IMR-90 (cell line): ENCODE results near the gene F2. TPM values are rescaled to one million over a fixed set of nuclear protein-coding genes. Genes with fewer than 3 reads are reported as not detected.

Experiments used
- ATAC-seq: fragments of 200-7000 bp; cut with Tn5 transposase; 2 replicates; pipeline ENCODE4 v1.9.1; 2020; ENCODE audit warnings: low read depth, mild to moderate bottlenecking, moderate library complexity
- BruUV-seq: library from RNA; stranded (reverse); fragments of 400-500 nt; replicated peaks from 2 replicates; lab custom pipeline; 2021; lab: Mats Ljungman, UMichigan
- CTCF ChIA-PET: fragments of 300-600 bp; formaldehyde crosslinking; extraction: SDS; loops from one replicate; lab custom pipeline; 2021; ENCODE audit warnings: antibody characterized with exemption; lab: Yijun Ruan, JAX
- POLR2A ChIA-PET: fragments of 300-600 bp; sonication (Branson Sonifier 250); formaldehyde crosslinking; loops from one replicate; lab custom pipeline; 2022; ENCODE audit warnings: antibody characterized with exemption; ENCODE audit not compliant: unreplicated experiment; lab: Charles Lee
- DNase-seq: peaks from one replicate; pipeline ENCODE4 v3.0.0; 2013
- H2AFZ ChIP-seq: replicated peaks from 2 replicates; pipeline ENCODE3; 2013; ENCODE audit warnings: low read length, mild to moderate bottlenecking; ENCODE audit not compliant: poor library complexity
- H2AK5ac ChIP-seq: 2 replicates; pipeline ENCODE4 v1.6.1; 2013; ENCODE audit warnings: low read depth, low read length, inconsistent platforms
- H2AK9ac ChIP-seq: replicated peaks from 2 replicates; pipeline ENCODE3; 2013; ENCODE audit warnings: mild to moderate bottlenecking, low read depth, low read length, moderate library complexity; ENCODE audit not compliant: poor library complexity
- H2BK120ac ChIP-seq: 2 replicates; pipeline ENCODE4 v1.6.1; 2013; ENCODE audit warnings: low read depth, low read length, inconsistent platforms
- H2BK15ac ChIP-seq: 3 replicates; pipeline ENCODE4 v1.6.1; 2013; ENCODE audit warnings: low read depth, low read length, inconsistent platforms
- H2BK20ac ChIP-seq: 2 replicates; pipeline ENCODE4 v1.6.1; 2013; ENCODE audit warnings: low read depth, mild to moderate bottlenecking, inconsistent platforms, low read length, moderate library complexity
- H2BK5ac ChIP-seq: 2 replicates; pipeline ENCODE4 v1.6.1; 2013; ENCODE audit warnings: mild to moderate bottlenecking, low read depth, low read length, inconsistent platforms; ENCODE audit not compliant: poor library complexity, severe bottlenecking
- H3K14ac ChIP-seq: replicated peaks from 2 replicates; pipeline ENCODE4 v1.6.1; 2013; ENCODE audit warnings: low read depth, low read length, inconsistent platforms
- H3K18ac ChIP-seq: 2 replicates; pipeline ENCODE4 v1.6.1; 2013; ENCODE audit warnings: low read depth, low read length, control low read depth
- H3K23ac ChIP-seq: 2 replicates; pipeline ENCODE4 v1.6.1; 2013; ENCODE audit warnings: low read depth, low read length, inconsistent platforms
- H3K27ac ChIP-seq: 2 replicates; pipeline ENCODE4 v1.5.1; 2013; ENCODE audit warnings: mild to moderate bottlenecking, control low read depth, low read length; ENCODE audit not compliant: insufficient read depth
- H3K27me3 ChIP-seq: 2 replicates; pipeline ENCODE4 v1.6.1; 2013; ENCODE audit warnings: low read length; ENCODE audit not compliant: control insufficient read depth, insufficient read depth
- H3K36me3 ChIP-seq: 2 replicates; pipeline ENCODE4 v1.6.1; 2013; ENCODE audit warnings: low read length, mixed read lengths; ENCODE audit not compliant: control insufficient read depth, insufficient read depth
- H3K4ac ChIP-seq: 2 replicates; pipeline ENCODE4 v1.6.1; 2013; ENCODE audit warnings: low read depth, low read length, inconsistent platforms
- H3K4me1 ChIP-seq: 2 replicates; pipeline ENCODE4 v1.6.1; 2013; ENCODE audit warnings: low read length, mixed read lengths; ENCODE audit not compliant: control insufficient read depth, insufficient read depth
- H3K4me2 ChIP-seq: 2 replicates; pipeline ENCODE4 v1.6.1; 2013; ENCODE audit warnings: low read depth, mild to moderate bottlenecking, control low read depth, low read length, moderate library complexity
- H3K4me3 ChIP-seq: 2 replicates; pipeline ENCODE4 v1.5.1; 2013; ENCODE audit warnings: low read depth, mild to moderate bottlenecking, control low read depth, low read length, moderate library complexity; ENCODE audit not compliant: insufficient read depth
- H3K56ac ChIP-seq: 2 replicates; pipeline ENCODE4 v1.6.1; 2013; ENCODE audit warnings: low read length, inconsistent platforms; ENCODE audit not compliant: insufficient read depth; ENCODE audit errors: extremely low read depth
- H3K79me1 ChIP-seq, 2 experiments: 2 replicates each; pipeline ENCODE4 v1.6.1; 2013; ENCODE audit warnings: low read length in 2 of 2, inconsistent platforms in 1 of 2, low read depth in 1 of 2
- H3K9ac ChIP-seq: 2 replicates; pipeline ENCODE4 v1.6.1; 2013; ENCODE audit warnings: low read depth, low read length, control low read depth
- H3K9me1 ChIP-seq: 2 replicates; pipeline ENCODE4 v1.6.1; 2013; ENCODE audit warnings: low read length, inconsistent platforms; ENCODE audit not compliant: insufficient read depth
- H3K9me3 ChIP-seq: 2 replicates; pipeline ENCODE4 v1.6.1; 2013; ENCODE audit warnings: low read length; ENCODE audit not compliant: control insufficient read depth, insufficient read depth
- H4K20me1 ChIP-seq: 2 replicates; pipeline ENCODE4 v1.6.1; 2013; ENCODE audit warnings: low read length, inconsistent platforms; ENCODE audit not compliant: insufficient read depth
- H4K5ac ChIP-seq: 2 replicates; pipeline ENCODE4 v1.6.1; 2013; ENCODE audit warnings: mild to moderate bottlenecking, low read depth, low read length, control low read depth
- H4K8ac ChIP-seq, 2 experiments: 2 replicates each; pipeline ENCODE4 v1.6.1; 2013; ENCODE audit warnings: low read depth in 2 of 2, low read length in 2 of 2, control low read depth in 1 of 2, inconsistent platforms in 1 of 2
- H4K91ac ChIP-seq: 2 replicates; pipeline ENCODE4 v1.6.1; 2013; ENCODE audit warnings: low read depth, low read length, inconsistent platforms; ENCODE audit not compliant: insufficient read depth
- CHD1 ChIP-seq: IDR thresholded peaks from 2 replicates; pipeline ENCODE4 v1.6.1; 2012; ENCODE audit warnings: low read depth, low read length, improper control_type of control experiment
- RCOR1 ChIP-seq: IDR thresholded peaks from 2 replicates; pipeline ENCODE4 v1.6.1; 2012; ENCODE audit warnings: mild to moderate bottlenecking, low read length, improper control_type of control experiment; ENCODE audit not compliant: insufficient replicate concordance
- WGBS, 2 experiments: methylation state at CpG; one replicate each; pipeline versions ENCODE4 v1.1.5 to v1.1.7; 2013; ENCODE audit warnings: missing lambda C conversion rate in 2 of 2; ENCODE audit not compliant: insufficient read length in 1 of 2; ENCODE audit errors: extremely low coverage in 2 of 2; 5-methylcytosine and 5-hydroxymethylcytosine counted together
- dilution Hi-C: fragments of 300-500 bp; cut with HindIII; formaldehyde crosslinking; loops from one replicate; pipeline ENCODE4 v1.14.3; 2018; ENCODE audit warnings: low sequenced_read_pairs; ENCODE audit not compliant: unreplicated experiment
- in situ Hi-C: fragments of 300-500 bp; cut with MboI; formaldehyde crosslinking; loops from 3 replicates; pipeline ENCODE4 v1.14.3; 2019; ENCODE audit warnings: low sequenced_read_pairs, inconsistent platforms, mixed read lengths
- intact Hi-C: fragments of 100-400 bp; cut with micrococcal nuclease; formaldehyde crosslinking; loops from 2 replicates; pipeline ENCODE4 v1.10.0; 2022
- polyA plus RNA-seq, 3 experiments: library from polyadenylated mRNA; depleted of rRNA; stranded (reverse); fragments of >200 nt; gene quantifications; 2 replicates each; pipeline ENCODE4 v1.2.3, GENCODE V29; 2012; ENCODE audit warnings: low replicate concordance in 1 of 3
- total RNA-seq: library from RNA; depleted of rRNA; stranded (reverse); fragments of >200 nt; gene quantifications from 2 replicates; pipeline ENCODE4 v1.2.3, GENCODE V29; 2012
- TF ChIP-seq, protein P1 (sequence below): fragments of 150-350 bp; IDR thresholded peaks from 2 replicates; pipeline ENCODE4 v1.6.1; 2017; ENCODE audit warnings: mild to moderate bottlenecking, antibody characterized with exemption, low read length, low read depth

The F2 gene
- total and polyA plus RNA-seq, 2 of the 4 experiments (the other 2 are of a cell fraction) = not detected

DNA sequence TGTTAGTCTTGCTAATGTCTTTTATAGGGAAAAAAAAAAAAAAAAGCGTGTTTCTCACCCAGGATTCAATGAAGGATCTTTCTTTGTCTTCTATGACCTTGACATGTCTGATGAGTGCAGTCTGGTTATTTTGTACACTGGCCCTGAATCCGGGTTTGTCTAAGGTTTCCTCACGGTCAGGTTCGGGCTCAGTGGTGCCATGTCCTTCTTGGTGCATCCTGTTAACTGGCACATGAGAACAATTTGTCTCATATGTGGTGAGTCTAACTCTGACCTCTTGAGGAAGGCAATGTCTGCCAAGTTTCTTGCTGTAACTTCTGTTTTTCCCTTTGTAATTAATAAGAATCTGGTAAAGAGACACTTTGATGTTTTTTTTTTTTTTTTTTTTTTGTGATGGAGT is 12.5 kb downstream of the F2 start:
- POLR2A ChIA-PET = no interaction called here
- Histone ChIP-seq H2BK15ac (no peak overlapping the region), H4K20me1 (no peaks in the 10 kb centered on the region), H2AFZ (no peak overlapping the region), H3K56ac (no peak overlapping the region), H3K14ac (no peak overlapping the region), H3K4me2 (no peak overlapping the region), H3K27ac (no peak overlapping the region), H3K18ac (no peak overlapping the region), H2BK120ac (no peak overlapping the region), H2BK20ac (no peak overlapping the region), H3K36me3 (no peaks in the 10 kb centered on the region), H4K91ac (no peak overlapping the region), H2AK5ac (no peak overlapping the region), H4K5ac (no peak overlapping the region), H3K9me1 (no peaks in the 10 kb centered on the region), H3K9me3 (no peaks in the 10 kb centered on the region), H2AK9ac (no peak overlapping the region), H3K23ac (no peak overlapping the region), H3K27me3 (no peaks in the 10 kb centered on the region), H3K4ac (no peak overlapping the region), H3K4me1 (no peaks in the 10 kb centered on the region), H4K8ac (no peak overlapping the region), H3K79me1 (no peaks in the 10 kb centered on the region), H3K9ac (no peak overlapping the region), H2BK5ac (no peak overlapping the region), H3K4me3 (no peak overlapping the region)
- intact Hi-C loops (no loop called here), in situ Hi-C loops (no loop called here), dilution Hi-C loops (no loop called here)
- no peak for DNase-seq
- CTCF ChIA-PET = no interaction called here
- TF ChIP-seq CHD1 = no peak
- TF ChIP-seq, protein P1, sequence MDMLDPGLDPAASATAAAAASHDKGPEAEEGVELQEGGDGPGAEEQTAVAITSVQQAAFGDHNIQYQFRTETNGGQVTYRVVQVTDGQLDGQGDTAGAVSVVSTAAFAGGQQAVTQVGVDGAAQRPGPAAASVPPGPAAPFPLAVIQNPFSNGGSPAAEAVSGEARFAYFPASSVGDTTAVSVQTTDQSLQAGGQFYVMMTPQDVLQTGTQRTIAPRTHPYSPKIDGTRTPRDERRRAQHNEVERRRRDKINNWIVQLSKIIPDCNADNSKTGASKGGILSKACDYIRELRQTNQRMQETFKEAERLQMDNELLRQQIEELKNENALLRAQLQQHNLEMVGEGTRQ = no peak
- no peak for TF ChIP-seq RCOR1
- whole genome bisulfite sequencing, 2 experiments = no CpG with 5 or more reads among the region's 4 CpGs
- no peak for ATAC-seq
- BruUV-seq = no TSS peak
